Measurements from ENCODE around the gene LRRC4C. TPM values are rescaled to one million over a fixed set of nuclear protein-coding genes. Genes with fewer than 3 reads are reported as not detected.
"Not testable (repeated sequence)": the region's sequence is repeated elsewhere in the genome, so short reads cannot be mapped to it uniquely, and the experiment has no call there.

The LRRC4C gene
- total and polyA plus RNA-seq, 2 experiments from 2014 or later: 0.35 to 1.1 TPM

- not testable (repeated sequence) for H3K9me2 ChIP-seq (ENCODE audit: insufficient read depth); H3F3A ChIP-seq (replicated peaks; ENCODE audit: low read depth); H3K27me3 Mint-ChIP-seq (ENCODE audit: insufficient read depth, low read depth, poor library complexity); H2AFZ ChIP-seq; H3K9me3 Mint-ChIP-seq; H3K27ac Mint-ChIP-seq; H3K27ac ChIP-seq (ENCODE audit: low read depth); H3K4me2 ChIP-seq; H4K20me1 ChIP-seq (replicated peaks; ENCODE audit: insufficient read depth); H3K27me3 ChIP-seq (ENCODE audit: insufficient read depth); H3K4me1 ChIP-seq (ENCODE audit: insufficient read depth); ATAC-seq; H3K4me3 ChIP-seq; DNase-seq (ENCODE audit: low spot score); H3K36me3 ChIP-seq (ENCODE audit: insufficient read depth); H3K79me2 ChIP-seq (replicated peaks; ENCODE audit: insufficient read depth); H3K36me3 Mint-ChIP-seq (ENCODE audit: low read depth); H3K4me1 Mint-ChIP-seq; H3K4me3 Mint-ChIP-seq
These were observed 601.7 kb downstream of the LRRC4C start for GRCh38 chr11:40857754-40858153.

GRCh38 chr11:40842750-40843339 is 616.6 kb downstream of the LRRC4C start:
- 0 out of 3 replicates have a peak overlapping the region, but pooled peaks have one; percentile 45 for H3K4me3 Mint-ChIP-seq
- 0 out of 2 replicates have a peak, but pooled peaks cover 4% of the 10 kb centered on the region for H3K9me2 ChIP-seq (ENCODE audit: insufficient read depth)
- no peaks in the 10 kb centered on the region for H4K20me1 ChIP-seq (replicated peaks; ENCODE audit: insufficient read depth)
- peak overlapping the region; percentile 87 for H3K27ac Mint-ChIP-seq
- ATAC-seq (peak; percentile 74), DNase-seq (ENCODE audit: low spot score) (peak; percentile 28)
- H3K36me3 Mint-ChIP-seq (ENCODE audit: low read depth): peaks cover 3% of the 10 kb centered on the region; the same call in 2 of the 3 replicates
- no peaks in the 10 kb centered on the region for H3K79me2 ChIP-seq (replicated peaks; ENCODE audit: insufficient read depth)
- H3K27me3 Mint-ChIP-seq (ENCODE audit: insufficient read depth, low read depth, poor library complexity): no peaks in the 10 kb centered on the region
- no peaks in the 10 kb centered on the region for H3K36me3 ChIP-seq (ENCODE audit: insufficient read depth)
- H3K4me1 Mint-ChIP-seq: peaks cover 38% of the 10 kb centered on the region
- peaks cover 3% of the 10 kb centered on the region; the same call in 1 of the 2 replicates for H3F3A ChIP-seq (replicated peaks; ENCODE audit: low read depth)
- peak overlapping the region; percentile 51; the same call in 1 of the 2 replicates for H3K27ac ChIP-seq (ENCODE audit: low read depth)
- no peaks in the 10 kb centered on the region for H3K27me3 ChIP-seq (ENCODE audit: insufficient read depth)
- H3K4me2 ChIP-seq: peak overlapping the region; percentile 42
- H3K4me3 ChIP-seq: peak overlapping the region; percentile 9; the same call in 1 of the 2 replicates
- H3K4me1 ChIP-seq (ENCODE audit: insufficient read depth): peaks cover 40% of the 10 kb centered on the region
- H2AFZ ChIP-seq: no peak overlapping the region; the same call in 1 of the 2 replicates
- H3K9me3 Mint-ChIP-seq: no peaks in the 10 kb centered on the region; the same call in 2 of the 3 replicates
- TF ChIP-seq NANOG (IDR thresholded peaks at IDR 0.05; ENCODE audit: borderline replicate concordance): no peak
- TF ChIP-seq EZH2 (IDR thresholded peaks at IDR 0.05; ENCODE audit: low read depth, unreplicated experiment): no peak
- no peak for TF ChIP-seq REST (IDR thresholded peaks at IDR 0.05; ENCODE audit: unreplicated experiment)
- TF ChIP-seq EZH2phosphoT487 (IDR thresholded peaks at IDR 0.05; ENCODE audit: unreplicated experiment): no peak
- TF ChIP-seq, protein P1, sequence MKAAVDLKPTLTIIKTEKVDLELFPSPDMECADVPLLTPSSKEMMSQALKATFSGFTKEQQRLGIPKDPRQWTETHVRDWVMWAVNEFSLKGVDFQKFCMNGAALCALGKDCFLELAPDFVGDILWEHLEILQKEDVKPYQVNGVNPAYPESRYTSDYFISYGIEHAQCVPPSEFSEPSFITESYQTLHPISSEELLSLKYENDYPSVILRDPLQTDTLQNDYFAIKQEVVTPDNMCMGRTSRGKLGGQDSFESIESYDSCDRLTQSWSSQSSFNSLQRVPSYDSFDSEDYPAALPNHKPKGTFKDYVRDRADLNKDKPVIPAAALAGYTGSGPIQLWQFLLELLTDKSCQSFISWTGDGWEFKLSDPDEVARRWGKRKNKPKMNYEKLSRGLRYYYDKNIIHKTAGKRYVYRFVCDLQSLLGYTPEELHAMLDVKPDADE (IDR thresholded peaks at IDR 0.05): no peak
- TF ChIP-seq ZNF331 (CRISPR knock-in tag; IDR thresholded peaks at IDR 0.05; ENCODE audit: low read depth): no peak
- TF ChIP-seq, protein P2, sequence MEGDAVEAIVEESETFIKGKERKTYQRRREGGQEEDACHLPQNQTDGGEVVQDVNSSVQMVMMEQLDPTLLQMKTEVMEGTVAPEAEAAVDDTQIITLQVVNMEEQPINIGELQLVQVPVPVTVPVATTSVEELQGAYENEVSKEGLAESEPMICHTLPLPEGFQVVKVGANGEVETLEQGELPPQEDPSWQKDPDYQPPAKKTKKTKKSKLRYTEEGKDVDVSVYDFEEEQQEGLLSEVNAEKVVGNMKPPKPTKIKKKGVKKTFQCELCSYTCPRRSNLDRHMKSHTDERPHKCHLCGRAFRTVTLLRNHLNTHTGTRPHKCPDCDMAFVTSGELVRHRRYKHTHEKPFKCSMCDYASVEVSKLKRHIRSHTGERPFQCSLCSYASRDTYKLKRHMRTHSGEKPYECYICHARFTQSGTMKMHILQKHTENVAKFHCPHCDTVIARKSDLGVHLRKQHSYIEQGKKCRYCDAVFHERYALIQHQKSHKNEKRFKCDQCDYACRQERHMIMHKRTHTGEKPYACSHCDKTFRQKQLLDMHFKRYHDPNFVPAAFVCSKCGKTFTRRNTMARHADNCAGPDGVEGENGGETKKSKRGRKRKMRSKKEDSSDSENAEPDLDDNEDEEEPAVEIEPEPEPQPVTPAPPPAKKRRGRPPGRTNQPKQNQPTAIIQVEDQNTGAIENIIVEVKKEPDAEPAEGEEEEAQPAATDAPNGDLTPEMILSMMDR (conservative IDR thresholded peaks at IDR 0.05; ENCODE audit: low read depth in 2 of 2): no peak
- TF ChIP-seq JUNB (IDR thresholded peaks at IDR 0.05; ENCODE audit: unreplicated experiment): no peak

Data from GM23338 (cell line).